ENCODE measurements around the gene ERAL1. TPM values are rescaled to one million over a fixed set of nuclear protein-coding genes. Genes with fewer than 3 reads are reported as not detected.
"Not testable (repeated sequence)": the region's sequence is repeated elsewhere in the genome, so short reads cannot be mapped to it uniquely, and the experiment has no call there.

The ERAL1 gene
- total RNA-seq, 2 donors from 2014 or later = 19.0 to 20.5 TPM

DNA sequence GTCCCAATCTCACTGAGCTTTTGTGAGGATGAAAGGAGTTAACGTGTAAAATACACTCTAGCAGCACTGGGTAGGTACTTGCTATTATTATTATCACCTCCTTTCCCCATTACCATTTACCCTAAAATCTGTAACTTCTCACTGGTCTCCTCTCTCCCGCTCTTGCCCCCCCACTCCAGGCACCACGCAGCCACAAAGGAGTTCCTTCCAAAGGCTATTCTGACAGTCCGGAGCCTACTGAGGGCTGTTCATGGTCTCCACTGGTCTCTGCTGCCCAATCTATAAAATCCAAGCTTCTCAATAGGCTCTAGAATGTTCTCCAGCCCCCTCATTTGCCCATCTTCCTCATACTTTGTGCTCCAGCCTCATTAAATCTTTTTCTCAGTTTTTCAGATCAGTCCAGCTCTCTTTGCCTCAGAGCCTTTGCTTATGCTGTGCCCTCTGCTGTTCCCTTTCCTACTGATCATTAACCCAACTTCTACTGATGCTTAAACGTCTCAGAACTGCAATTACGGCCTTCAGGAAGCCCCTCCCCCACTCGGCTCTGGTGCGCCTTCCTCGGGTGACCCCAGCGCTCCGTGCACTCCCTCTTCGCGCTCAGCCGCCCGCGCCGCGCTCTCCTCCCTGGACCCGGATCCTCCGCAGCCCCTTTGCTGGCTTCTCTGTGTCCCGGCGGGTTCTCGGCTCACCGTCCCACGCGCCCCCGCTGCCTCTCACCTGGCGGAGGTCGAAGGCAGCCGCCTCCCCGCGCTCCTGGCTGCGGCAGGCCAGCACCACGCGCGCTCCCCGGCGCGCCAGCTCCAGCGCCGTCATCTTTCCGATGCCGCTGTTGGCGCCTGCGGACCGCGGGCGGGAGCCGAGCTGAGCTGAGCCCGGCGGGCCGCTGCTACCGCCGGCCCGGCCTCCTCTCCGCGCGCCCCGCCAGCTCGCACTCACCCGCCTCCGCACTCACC lies 47.3 kb downstream of the ERAL1 start:
- Mint-ChIP-seq H3K4me1 (peaks cover 37% of the 10 kb centered on the region), H3K36me3 (ENCODE audit: low read depth) (peaks cover 5% of the 10 kb centered on the region), H3K27me3 (no peaks in the 10 kb centered on the region), H3K27ac (peak overlapping the region; percentile 91), H3K4me3 (peak overlapping the region; percentile 96)
- no peaks in the 10 kb centered on the region for H3K9me3 ChIP-seq (ENCODE audit: control insufficient read depth, low read length, poor library complexity, severe bottlenecking)
- peak; percentile 47 for ATAC-seq
- no peak for DNase-seq

DNA sequence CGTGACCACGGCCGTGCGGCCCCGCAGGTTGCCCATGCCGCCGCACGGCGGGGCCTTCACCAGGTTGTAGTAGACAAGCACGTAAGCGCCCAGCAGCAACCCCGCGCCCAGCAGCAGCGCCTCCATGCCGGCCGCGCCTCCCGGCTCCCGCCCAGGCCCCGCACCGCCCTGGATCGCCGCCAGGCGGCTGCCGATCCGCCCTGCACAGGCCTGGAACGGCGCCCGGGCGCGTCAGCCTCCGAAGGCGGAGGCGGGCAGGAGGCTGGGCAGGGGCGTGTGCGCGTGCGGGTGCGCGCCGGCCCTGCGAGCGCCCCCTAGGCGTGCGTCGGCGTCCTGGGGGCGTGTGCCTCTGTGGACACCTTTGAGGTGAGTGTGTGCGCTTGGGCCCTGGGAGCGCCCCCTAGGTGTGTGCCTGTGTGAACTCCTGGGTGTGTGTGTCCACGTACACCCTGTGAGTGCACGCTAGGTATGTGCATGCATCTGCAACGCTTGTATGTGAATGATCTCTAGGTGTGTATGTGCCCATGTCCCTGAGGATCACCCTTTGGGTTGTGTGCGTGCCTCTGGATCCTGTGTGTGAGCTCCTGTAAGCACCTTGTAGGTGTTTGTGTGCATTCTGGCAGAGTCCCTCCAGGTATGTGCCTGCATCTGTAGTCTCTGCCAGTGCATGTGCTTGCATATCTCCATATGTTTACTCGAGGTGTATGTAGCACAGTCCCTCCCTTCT lies 48.2 kb downstream of the ERAL1 start, which contains the start of gene DHRS13:
DHRS13 (minus strand) TSS at position 261 of the 727 bp plus-strand sequence; CDS start at position 126, 135 bp downstream.
- ATAC-seq = peak; percentile 90
- Mint-ChIP-seq H3K27me3 (no peaks in the 10 kb centered on the region), H3K36me3 (ENCODE audit: low read depth) (peaks cover 5% of the 10 kb centered on the region), H3K4me1 (peaks cover 32% of the 10 kb centered on the region), H3K27ac (peak within 1 kb of the TSS; percentile 91), H3K4me3 (peak within 1 kb of the TSS; percentile 96)
- peak; percentile 95 to 98 (median 98) for DNase-seq
- no peaks in the 10 kb centered on the region for H3K9me3 ChIP-seq (ENCODE audit: control insufficient read depth, low read length, poor library complexity, severe bottlenecking)

DNA sequence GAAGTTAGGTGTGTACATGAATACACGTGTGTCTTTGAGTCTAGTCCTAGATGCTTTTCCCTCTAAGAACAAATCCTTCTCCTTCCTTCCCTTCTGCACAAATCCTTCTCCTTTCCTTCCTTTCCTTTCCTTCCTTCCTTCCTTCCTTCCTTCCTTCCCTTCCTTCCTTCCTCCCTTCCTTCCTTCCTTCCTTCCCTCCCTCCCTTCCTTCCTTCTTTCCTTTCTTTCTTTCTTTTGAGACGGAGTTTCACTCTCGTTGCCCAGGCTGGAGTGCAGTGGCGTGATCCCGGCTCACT lies 48.7 kb downstream of the ERAL1 start:
- not testable (repeated sequence) for DNase-seq; H3K36me3 Mint-ChIP-seq (ENCODE audit: low read depth); ATAC-seq; H3K9me3 ChIP-seq (ENCODE audit: control insufficient read depth, low read length, poor library complexity, severe bottlenecking); H3K27me3 Mint-ChIP-seq
- Mint-ChIP-seq H3K27ac (peak overlapping the region; percentile 19), H3K4me1 (peaks cover 29% of the 10 kb centered on the region), H3K4me3 (peak overlapping the region; percentile 96)

DNA sequence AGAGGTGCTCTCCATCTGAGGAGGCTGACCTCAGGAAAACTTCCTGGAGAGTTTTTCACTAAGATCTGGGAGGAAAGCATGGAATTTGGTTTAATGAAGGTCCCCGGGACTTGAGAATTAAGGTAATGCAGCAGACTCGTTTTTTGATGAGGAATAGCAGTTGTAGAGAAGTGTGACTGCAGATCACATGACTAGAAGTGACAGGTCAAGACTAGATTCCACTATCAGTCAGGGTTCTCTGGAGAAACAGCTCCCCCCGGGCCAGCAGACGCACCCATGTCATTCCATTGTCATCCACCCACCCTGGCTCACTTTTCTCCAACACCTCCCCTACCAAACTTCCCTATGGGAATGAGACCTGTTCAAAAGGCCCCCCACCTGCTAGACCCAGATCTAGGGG lies 50.0 kb downstream of the ERAL1 start:
- no peak for ATAC-seq
- no peaks in the 10 kb centered on the region for H3K27me3 Mint-ChIP-seq
- H3K4me1 Mint-ChIP-seq = peaks cover 25% of the 10 kb centered on the region
- H3K9me3 ChIP-seq (ENCODE audit: control insufficient read depth, low read length, poor library complexity, severe bottlenecking) = no peaks in the 10 kb centered on the region
- peaks cover 5% of the 10 kb centered on the region for H3K36me3 Mint-ChIP-seq (ENCODE audit: low read depth)
- no peak overlapping the region for H3K4me3 Mint-ChIP-seq
- no peak for DNase-seq
- H3K27ac Mint-ChIP-seq = peak overlapping the region; percentile 54

DNA sequence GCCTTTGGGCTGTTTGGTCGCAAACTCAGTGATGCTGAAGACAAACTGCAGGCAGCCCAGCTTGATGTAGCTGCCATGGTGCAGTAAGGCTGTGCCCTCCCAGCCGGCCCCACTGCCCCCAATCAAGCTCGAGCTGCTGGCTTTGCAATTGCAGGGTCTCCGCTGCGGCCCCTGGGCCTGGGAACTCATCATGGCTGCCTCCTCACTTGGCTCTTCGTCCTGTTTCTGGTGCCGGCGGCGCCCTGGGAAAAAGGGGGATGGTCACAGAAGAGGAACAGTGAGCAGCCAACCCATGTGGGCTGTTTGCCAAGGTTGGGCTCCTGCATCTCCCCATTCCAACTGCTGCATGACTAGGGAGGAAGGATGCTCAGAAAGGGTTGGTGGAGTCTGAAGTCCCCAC lies 51.5 kb downstream of the ERAL1 start:
- no peak for DNase-seq
- peak overlapping the region; percentile 41 for H3K27ac Mint-ChIP-seq

DNA sequence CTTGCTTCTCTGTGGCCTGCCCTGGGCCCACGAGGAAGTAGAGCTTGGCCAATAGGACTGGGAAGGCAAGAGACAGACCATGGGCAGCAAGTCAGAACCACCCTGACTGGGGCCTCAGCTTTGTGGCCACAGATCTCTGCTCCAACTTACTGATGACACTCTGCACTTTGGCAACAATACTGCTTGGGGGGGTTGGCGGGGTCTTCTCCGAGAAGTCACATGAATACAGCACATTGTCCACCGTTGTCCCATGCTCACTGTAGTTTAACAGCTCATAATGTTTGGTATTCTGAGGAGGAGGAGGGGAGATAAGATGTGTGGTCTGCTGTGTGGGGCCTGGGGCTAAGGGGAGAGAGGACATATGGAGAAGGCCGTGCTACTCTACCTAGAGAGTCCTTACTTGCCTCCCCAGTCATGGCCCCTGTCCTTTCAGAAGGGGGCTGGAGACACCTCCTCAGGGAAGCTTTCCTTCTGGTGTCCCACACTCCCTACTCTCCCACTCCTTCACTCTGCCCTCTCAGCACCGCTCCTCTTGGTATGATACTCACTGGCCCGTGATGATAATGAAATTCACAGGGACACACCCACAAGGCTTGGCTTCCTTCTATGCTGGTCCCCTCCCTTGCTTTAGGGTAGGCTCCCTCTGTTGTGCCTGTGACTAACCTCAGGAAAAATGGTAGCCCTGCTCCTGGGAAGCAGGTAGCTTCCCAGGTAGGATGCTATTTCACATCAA lies 52.1 kb downstream of the ERAL1 start:
- DNase-seq (no peak), ATAC-seq (no peak)
- peaks cover 15% of the 10 kb centered on the region for H3K4me1 Mint-ChIP-seq
- peak overlapping the region; percentile 41 for H3K27ac Mint-ChIP-seq
- peaks cover 2% of the 10 kb centered on the region for H3K36me3 Mint-ChIP-seq (ENCODE audit: low read depth)
- H3K27me3 Mint-ChIP-seq = no peaks in the 10 kb centered on the region
- H3K4me3 Mint-ChIP-seq = no peak overlapping the region
- no peaks in the 10 kb centered on the region for H3K9me3 ChIP-seq (ENCODE audit: control insufficient read depth, low read length, poor library complexity, severe bottlenecking)

More for the DNA sequence above, 51.5 kb downstream of the ERAL1 start:
- Mint-ChIP-seq H3K4me3 (no peak overlapping the region), H3K36me3 (ENCODE audit: low read depth) (peaks cover 2% of the 10 kb centered on the region), H3K4me1 (peaks cover 19% of the 10 kb centered on the region), H3K27me3 (no peaks in the 10 kb centered on the region)
- ATAC-seq = no peak
- no peaks in the 10 kb centered on the region for H3K9me3 ChIP-seq (ENCODE audit: control insufficient read depth, low read length, poor library complexity, severe bottlenecking)

DNA sequence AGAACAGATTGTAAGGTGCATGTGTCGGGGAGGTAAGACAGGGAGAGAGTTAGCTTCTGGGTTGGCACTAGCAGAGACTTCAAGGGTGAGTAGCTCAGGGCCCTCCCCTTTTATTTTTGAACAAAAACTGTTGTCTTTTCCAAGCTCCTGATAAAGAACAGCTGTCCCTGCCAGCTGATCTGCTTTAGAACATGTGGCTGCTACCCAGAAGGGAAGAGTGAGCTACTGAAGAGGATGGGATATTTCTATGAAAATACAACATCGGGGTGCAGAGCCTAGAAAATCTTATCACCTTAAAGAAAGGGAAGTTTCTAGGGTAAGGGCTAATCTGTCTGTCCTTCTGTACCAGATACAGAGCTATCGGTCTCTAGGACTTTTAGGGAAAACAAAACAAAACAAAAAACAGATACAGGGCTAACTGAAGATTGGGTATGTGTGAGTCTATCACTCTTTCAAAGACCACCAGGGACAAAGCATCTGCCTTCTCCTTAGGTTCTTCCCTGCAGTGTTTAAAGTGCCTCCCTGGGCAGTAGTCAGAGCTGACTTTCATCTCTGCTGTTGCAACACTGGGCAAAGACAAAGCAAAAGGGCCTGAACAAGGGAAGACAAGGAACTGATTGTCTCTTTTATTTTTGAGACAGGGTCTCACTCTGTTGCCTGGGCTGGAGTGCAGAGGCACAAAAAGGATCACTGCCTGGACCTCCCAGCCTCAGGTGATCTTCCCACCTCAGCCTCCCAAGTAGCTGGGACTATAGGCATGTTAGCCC lies 53.1 kb downstream of the ERAL1 start:
- ATAC-seq = no peak
- H3K36me3 Mint-ChIP-seq (ENCODE audit: low read depth) = no peaks in the 10 kb centered on the region
- H3K4me1 Mint-ChIP-seq = peaks cover 11% of the 10 kb centered on the region
- H3K27me3 Mint-ChIP-seq = no peaks in the 10 kb centered on the region
- no peaks in the 10 kb centered on the region for H3K9me3 ChIP-seq (ENCODE audit: control insufficient read depth, low read length, poor library complexity, severe bottlenecking)
- no peak for DNase-seq
- no peak overlapping the region for H3K4me3 Mint-ChIP-seq
- peak overlapping the region; percentile 41 for H3K27ac Mint-ChIP-seq

DNA sequence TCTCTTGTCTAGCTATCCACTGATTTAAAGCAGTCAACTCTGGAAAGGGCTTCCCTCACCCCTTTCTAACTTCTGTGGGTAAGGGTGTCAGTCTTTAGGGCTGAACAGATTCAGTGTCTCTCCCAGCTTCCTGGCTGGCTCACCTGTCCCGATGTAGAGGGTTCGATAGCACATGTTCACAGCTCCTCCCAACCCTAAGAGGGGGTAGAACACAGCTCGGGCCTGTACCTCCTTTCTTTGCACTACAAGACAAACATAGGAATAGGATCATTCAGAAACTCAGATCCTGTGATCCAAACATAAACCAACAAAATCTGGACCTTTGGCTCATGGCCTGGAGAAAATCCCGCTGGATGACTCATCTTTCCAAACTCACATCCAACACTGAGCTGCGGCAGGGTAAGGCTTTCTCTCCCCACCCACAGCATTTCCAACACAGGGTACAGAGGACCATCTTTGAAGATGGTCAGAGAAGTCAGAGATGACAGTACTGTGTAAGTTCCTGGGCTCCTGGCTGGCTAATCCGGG lies 53.9 kb downstream of the ERAL1 start:
- ATAC-seq = no peak
- H3K4me1 Mint-ChIP-seq = peaks cover 6% of the 10 kb centered on the region
- peak overlapping the region; percentile 41 for H3K27ac Mint-ChIP-seq
- H3K36me3 Mint-ChIP-seq (ENCODE audit: low read depth) = no peaks in the 10 kb centered on the region
- H3K4me3 Mint-ChIP-seq = no peak overlapping the region
- no peaks in the 10 kb centered on the region for H3K27me3 Mint-ChIP-seq
- no peak for DNase-seq
- H3K9me3 ChIP-seq (ENCODE audit: control insufficient read depth, low read length, poor library complexity, severe bottlenecking) = no peaks in the 10 kb centered on the region

DNA sequence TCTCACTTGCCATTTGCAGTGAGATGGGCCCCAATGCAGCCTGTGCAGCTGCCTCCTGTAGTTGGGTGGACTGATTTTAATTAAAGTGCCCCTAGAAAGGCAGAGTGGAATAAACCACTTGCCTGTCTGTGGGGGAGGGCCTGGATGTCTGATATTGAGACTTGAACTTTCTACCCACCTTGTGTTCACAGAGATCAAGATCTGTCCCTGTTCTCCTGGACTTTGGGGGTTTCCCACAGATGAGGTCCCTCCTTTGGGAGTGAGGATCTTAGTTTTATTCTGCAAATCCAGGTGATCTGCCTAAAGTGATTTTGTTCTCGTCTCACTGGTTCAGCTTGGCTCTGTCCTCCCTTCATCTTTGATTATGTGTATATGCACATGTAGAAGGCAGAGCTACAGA lies 55.7 kb downstream of the ERAL1 start:
- no peaks in the 10 kb centered on the region for H3K9me3 ChIP-seq (ENCODE audit: control insufficient read depth, low read length, poor library complexity, severe bottlenecking)
- Mint-ChIP-seq H3K27ac (no peak overlapping the region), H3K4me1 (peaks cover 9% of the 10 kb centered on the region), H3K4me3 (no peak overlapping the region), H3K27me3 (no peaks in the 10 kb centered on the region), H3K36me3 (ENCODE audit: low read depth) (peaks cover 8% of the 10 kb centered on the region)
- ATAC-seq = no peak
- DNase-seq = no peak

Other genes with a start within 250 kb of the ERAL1 start
- 1 to 10 TPM; 8.1 to 8.8 TPM for gene RSKR, start 240.8 kb upstream of the ERAL1 start, total RNA-seq
- gene BLTP2, start 209.9 kb upstream of the ERAL1 start, total RNA-seq = 100 to 1,000 TPM; 136 to 153 TPM
- 10 to 100 TPM; 31.5 to 38.5 TPM for gene SDF2, start 193.1 kb upstream of the ERAL1 start, total RNA-seq
- 100 to 1,000 TPM; 136 to 139 TPM for gene SUPT6H, start 192.8 kb upstream of the ERAL1 start, total RNA-seq
- gene PROCA1, start 143.1 kb upstream of the ERAL1 start, total RNA-seq = 1 to 10 TPM; 4.8 to 6.3 TPM
- 10 to 100 TPM in 1 of 2 donors, 1 to 10 TPM in 1; 8.3 to 24.3 TPM for gene RAB34, start 137.1 kb upstream of the ERAL1 start, total RNA-seq
- 1,000 to 10,000 TPM; 2,757 to 2,860 TPM for gene RPL23A, start 135.0 kb upstream of the ERAL1 start, total RNA-seq
- gene TLCD1, start 128.8 kb upstream of the ERAL1 start, total RNA-seq = 1 to 10 TPM; 1.1 to 1.4 TPM
- gene NEK8, start 126.2 kb upstream of the ERAL1 start, total RNA-seq = 1 to 10 TPM; 5.8 to 8.8 TPM
- gene TRAF4, start 111.0 kb upstream of the ERAL1 start, total RNA-seq = 100 to 1,000 TPM; 326 to 362 TPM
- gene FAM222B, start 12.2 kb upstream of the ERAL1 start, total RNA-seq = 10 to 100 TPM; 18.3 to 22.6 TPM
- 100 to 1,000 TPM; 132 to 147 TPM for gene FLOT2, start 42.7 kb downstream of the ERAL1 start, total RNA-seq
- 10 to 100 TPM; 21.0 TPM for gene DHRS13, start 48.1 kb downstream of the ERAL1 start, total RNA-seq
- 100 to 1,000 TPM; 164 to 174 TPM for gene PHF12, start 96.5 kb downstream of the ERAL1 start, total RNA-seq
- gene SEZ6, start 151.0 kb downstream of the ERAL1 start, total RNA-seq = under 1 TPM; 0.35 to 0.47 TPM
- 1 to 10 TPM; 2.2 to 2.5 TPM for gene PIPOX, start 188.1 kb downstream of the ERAL1 start, total RNA-seq